Tibial nerve (tissue), 4 donors: Measurements from ENCODE around the gene TSEN54.

Experiments
- EP300 ChIP-seq, 2 donors: sonication (generic); formaldehyde crosslinking; IDR thresholded peaks; one replicate each; pipeline ENCODE4 v1.6.1; 2017; ENCODE audit warnings: antibody characterized with exemption in 2 of 2, mild to moderate bottlenecking in 1 of 2
- POLR2A ChIP-seq, 2 donors: fragments of 450-650 bp; IDR thresholded peaks; one replicate each; pipeline ENCODE4 v1.6.1; 2017; ENCODE audit warnings: antibody characterized with exemption in 2 of 2, mild to moderate bottlenecking in 2 of 2, moderate library complexity in 2 of 2
- TF ChIP-seq, protein P1 (sequence below), 5 experiments: fragments of 200-600 bp in 3 of 5; fragments of 450-650 bp in 2 of 5; sonication (generic) in 3 of 5; IDR thresholded peaks; one replicate each; pipeline ENCODE4 v1.5.1; 2016 to 2019; ENCODE audit warnings: antibody characterized with exemption in 5 of 5, mild to moderate bottlenecking in 3 of 5, moderate library complexity in 2 of 5

DNA sequence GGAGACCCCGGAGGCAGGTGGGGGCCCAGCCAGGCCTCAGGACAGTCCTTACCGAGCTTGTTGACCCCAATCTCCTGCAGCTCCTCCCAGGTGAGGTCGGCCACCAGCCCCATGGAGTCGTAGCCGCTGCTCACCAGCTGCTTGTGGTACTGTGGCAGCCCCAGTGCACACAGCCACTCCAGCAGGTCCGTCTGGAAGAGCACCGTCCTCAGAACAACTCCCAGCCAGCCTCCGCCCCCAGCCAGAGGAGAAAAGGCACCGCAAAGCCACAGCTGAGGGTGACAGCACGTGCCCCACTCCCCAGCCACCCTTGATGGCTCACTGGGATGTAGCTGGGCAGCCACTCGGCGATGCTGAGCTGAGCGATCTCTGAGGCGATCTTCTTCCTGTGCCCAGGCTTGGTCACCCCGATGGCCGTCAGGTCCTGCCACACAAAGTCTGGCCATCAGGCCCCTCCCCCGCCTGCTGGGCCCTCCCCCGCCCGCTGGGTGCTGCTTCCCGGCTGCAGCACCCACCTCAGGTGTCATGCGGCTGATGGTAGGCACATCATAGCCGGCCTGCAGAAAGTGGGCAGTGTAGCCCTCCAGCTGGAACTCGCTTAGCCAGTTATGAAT is 12.9 kb upstream of the TSEN54 start:
- TF ChIP-seq POLR2A (IDR thresholded peaks at IDR 0.05) (no peak), EP300 (IDR thresholded peaks at IDR 0.05) (no peak)
- TF ChIP-seq, protein P1, sequence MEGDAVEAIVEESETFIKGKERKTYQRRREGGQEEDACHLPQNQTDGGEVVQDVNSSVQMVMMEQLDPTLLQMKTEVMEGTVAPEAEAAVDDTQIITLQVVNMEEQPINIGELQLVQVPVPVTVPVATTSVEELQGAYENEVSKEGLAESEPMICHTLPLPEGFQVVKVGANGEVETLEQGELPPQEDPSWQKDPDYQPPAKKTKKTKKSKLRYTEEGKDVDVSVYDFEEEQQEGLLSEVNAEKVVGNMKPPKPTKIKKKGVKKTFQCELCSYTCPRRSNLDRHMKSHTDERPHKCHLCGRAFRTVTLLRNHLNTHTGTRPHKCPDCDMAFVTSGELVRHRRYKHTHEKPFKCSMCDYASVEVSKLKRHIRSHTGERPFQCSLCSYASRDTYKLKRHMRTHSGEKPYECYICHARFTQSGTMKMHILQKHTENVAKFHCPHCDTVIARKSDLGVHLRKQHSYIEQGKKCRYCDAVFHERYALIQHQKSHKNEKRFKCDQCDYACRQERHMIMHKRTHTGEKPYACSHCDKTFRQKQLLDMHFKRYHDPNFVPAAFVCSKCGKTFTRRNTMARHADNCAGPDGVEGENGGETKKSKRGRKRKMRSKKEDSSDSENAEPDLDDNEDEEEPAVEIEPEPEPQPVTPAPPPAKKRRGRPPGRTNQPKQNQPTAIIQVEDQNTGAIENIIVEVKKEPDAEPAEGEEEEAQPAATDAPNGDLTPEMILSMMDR (IDR thresholded peaks at IDR 0.05) = no peak
